NB4 (cell line): Measurements from ENCODE around the gene VWA1.

Experiments used
- POLR2A ChIP-seq: IDR thresholded peaks from 2 replicates; pipeline ENCODE4 v1.6.1; 2011; ENCODE audit warnings: mild to moderate bottlenecking; ENCODE audit not compliant: insufficient read length; ENCODE audit errors: extremely low read depth
- TF ChIP-seq, protein P1 (sequence below): IDR thresholded peaks from one replicate; pipeline ENCODE4 v1.5.1; 2012; ENCODE audit warnings: low read depth, low read length

DNA sequence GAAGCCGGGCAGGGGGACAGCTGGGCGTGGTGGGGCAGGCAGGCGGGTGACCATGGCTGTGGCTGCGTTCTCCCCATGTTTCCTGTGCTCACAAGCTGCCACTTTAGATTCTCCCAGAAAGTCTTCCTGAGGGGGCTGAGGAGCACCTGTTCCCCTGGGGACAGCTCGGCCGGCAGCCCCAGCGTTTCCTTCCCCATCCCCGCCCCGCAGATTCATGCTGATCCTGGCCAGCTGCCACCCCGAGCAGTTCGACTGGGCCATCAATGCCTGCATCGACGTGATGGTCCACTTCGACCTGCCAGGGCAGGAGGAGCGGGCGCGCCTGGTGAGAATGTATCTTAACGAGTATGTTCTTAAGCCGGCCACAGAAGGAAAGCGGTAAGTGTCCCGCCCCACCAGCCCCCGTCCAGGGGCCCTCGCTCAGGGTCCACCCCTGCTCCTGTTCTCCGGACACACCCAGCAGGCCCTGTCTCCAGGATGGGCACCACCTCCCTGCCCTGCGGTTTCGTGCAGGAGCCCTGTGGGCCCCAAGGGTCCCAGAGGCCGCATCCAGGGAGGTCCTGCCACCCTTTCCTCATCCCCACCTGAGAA, 25.1 kb downstream of the VWA1 start:
- TF ChIP-seq, protein P1, sequence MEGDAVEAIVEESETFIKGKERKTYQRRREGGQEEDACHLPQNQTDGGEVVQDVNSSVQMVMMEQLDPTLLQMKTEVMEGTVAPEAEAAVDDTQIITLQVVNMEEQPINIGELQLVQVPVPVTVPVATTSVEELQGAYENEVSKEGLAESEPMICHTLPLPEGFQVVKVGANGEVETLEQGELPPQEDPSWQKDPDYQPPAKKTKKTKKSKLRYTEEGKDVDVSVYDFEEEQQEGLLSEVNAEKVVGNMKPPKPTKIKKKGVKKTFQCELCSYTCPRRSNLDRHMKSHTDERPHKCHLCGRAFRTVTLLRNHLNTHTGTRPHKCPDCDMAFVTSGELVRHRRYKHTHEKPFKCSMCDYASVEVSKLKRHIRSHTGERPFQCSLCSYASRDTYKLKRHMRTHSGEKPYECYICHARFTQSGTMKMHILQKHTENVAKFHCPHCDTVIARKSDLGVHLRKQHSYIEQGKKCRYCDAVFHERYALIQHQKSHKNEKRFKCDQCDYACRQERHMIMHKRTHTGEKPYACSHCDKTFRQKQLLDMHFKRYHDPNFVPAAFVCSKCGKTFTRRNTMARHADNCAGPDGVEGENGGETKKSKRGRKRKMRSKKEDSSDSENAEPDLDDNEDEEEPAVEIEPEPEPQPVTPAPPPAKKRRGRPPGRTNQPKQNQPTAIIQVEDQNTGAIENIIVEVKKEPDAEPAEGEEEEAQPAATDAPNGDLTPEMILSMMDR = no peak
- TF ChIP-seq POLR2A = no peak
